Tibial nerve (tissue), 4 donors: ENCODE measurements around the gene REG4. TPM values are rescaled to one million over a fixed set of nuclear protein-coding genes. Genes with fewer than 3 reads are reported as not detected.

Source experiments
- DNase-seq, 2 donors: peaks; one replicate each; pipeline ENCODE4 v3.0.0-alpha.2; 2019; ENCODE audit warnings: low spot score in 2 of 2
- H3K27ac ChIP-seq, 4 donors: fragments of 200-600 bp; sonication (generic) in 3 of 4; one replicate each; pipeline ENCODE4 v1.5.1; 2017 to 2019; ENCODE audit warnings: mild to moderate bottlenecking in 1 of 4
- H3K27me3 ChIP-seq, 2 donors: fragments of 200-600 bp; sonication (generic) in 1 of 2; one replicate each; pipeline versions ENCODE4 v1.5.1 to v1.6.0; 2017 to 2019
- H3K36me3 ChIP-seq, 3 donors: fragments of 200-600 bp; sonication (generic); one replicate each; pipeline ENCODE4 v1.5.1; 2018 to 2019
- H3K4me1 ChIP-seq, 4 donors: fragments of 200-600 bp; sonication (generic) in 3 of 4; one replicate each; pipeline ENCODE4 v1.5.1; 2017 to 2019
- H3K4me3 ChIP-seq, 4 donors: fragments of 200-600 bp; sonication (generic) in 3 of 4; one replicate each; pipeline ENCODE4 v1.5.1; 2017 to 2019; ENCODE audit warnings: mild to moderate bottlenecking in 1 of 4, moderate library complexity in 1 of 4
- H3K9me3 ChIP-seq, 4 donors: fragments of 200-600 bp; sonication (generic) in 3 of 4; one replicate each; pipeline ENCODE4 v1.5.1; 2017 to 2019
- EP300 ChIP-seq, 2 donors: sonication (generic); formaldehyde crosslinking; IDR thresholded peaks; one replicate each; pipeline ENCODE4 v1.6.1; 2017; ENCODE audit warnings: antibody characterized with exemption in 2 of 2, mild to moderate bottlenecking in 1 of 2
- POLR2A ChIP-seq, 2 donors: fragments of 450-650 bp; IDR thresholded peaks; one replicate each; pipeline ENCODE4 v1.6.1; 2017; ENCODE audit warnings: antibody characterized with exemption in 2 of 2, mild to moderate bottlenecking in 2 of 2, moderate library complexity in 2 of 2
- WGBS, 2 donors: methylation state at CpG; one replicate each; pipeline ENCODE4 v1.1.5; 2018; 5-methylcytosine and 5-hydroxymethylcytosine counted together
- total RNA-seq, 4 donors: library from RNA; depleted of rRNA; stranded (reverse); fragments of >200 nt; gene quantifications; one replicate each; pipeline ENCODE4 v1.1.0, GENCODE V29; 2016
- TF ChIP-seq, protein P1 (sequence below), 5 experiments: fragments of 200-600 bp in 3 of 5; fragments of 450-650 bp in 2 of 5; sonication (generic) in 3 of 5; IDR thresholded peaks; one replicate each; pipeline ENCODE4 v1.5.1; 2016 to 2019; ENCODE audit warnings: antibody characterized with exemption in 5 of 5, mild to moderate bottlenecking in 3 of 5, moderate library complexity in 2 of 5

Gene REG4
- total RNA-seq, 4 donors from 2014 or later = not detected

DNA sequence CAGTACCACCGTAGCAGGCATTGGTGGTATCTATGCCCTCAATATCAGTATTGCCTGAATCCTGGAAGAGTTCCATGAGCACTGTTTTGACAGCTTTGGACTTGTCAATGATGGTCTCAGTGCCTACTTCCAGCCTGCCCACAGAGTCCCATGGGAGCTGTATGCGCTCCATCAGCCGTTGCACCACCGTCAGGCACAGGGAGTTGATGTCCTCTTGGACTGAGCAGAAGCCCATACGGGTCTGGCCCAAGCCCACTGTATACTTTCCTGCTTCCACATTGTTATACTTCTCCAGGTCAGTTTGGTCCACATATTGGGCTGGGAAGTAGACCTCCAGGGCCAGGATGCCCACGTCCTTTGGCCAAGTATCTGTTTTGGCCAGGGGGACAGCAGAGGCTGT is 47.0 kb downstream of the REG4 start:
- H3K36me3 ChIP-seq = no peaks in the 10 kb centered on the region
- TF ChIP-seq POLR2A (IDR thresholded peaks at IDR 0.05) = no peak
- TF ChIP-seq EP300 (IDR thresholded peaks at IDR 0.05) = no peak
- TF ChIP-seq, protein P1, sequence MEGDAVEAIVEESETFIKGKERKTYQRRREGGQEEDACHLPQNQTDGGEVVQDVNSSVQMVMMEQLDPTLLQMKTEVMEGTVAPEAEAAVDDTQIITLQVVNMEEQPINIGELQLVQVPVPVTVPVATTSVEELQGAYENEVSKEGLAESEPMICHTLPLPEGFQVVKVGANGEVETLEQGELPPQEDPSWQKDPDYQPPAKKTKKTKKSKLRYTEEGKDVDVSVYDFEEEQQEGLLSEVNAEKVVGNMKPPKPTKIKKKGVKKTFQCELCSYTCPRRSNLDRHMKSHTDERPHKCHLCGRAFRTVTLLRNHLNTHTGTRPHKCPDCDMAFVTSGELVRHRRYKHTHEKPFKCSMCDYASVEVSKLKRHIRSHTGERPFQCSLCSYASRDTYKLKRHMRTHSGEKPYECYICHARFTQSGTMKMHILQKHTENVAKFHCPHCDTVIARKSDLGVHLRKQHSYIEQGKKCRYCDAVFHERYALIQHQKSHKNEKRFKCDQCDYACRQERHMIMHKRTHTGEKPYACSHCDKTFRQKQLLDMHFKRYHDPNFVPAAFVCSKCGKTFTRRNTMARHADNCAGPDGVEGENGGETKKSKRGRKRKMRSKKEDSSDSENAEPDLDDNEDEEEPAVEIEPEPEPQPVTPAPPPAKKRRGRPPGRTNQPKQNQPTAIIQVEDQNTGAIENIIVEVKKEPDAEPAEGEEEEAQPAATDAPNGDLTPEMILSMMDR (IDR thresholded peaks at IDR 0.05) = no peak
- H3K27ac ChIP-seq = no peak overlapping the region
- H3K9me3 ChIP-seq = peaks cover 0 to 7% (median 0%) of the 10 kb centered on the region in 4 donors
- DNase-seq = no peak
- no peaks in the 10 kb centered on the region for H3K27me3 ChIP-seq
- WGBS, 2 donors = 87 to 90% methylated on average over 6 of the region's 6 CpGs
- no peak overlapping the region for H3K4me3 ChIP-seq
- H3K4me1 ChIP-seq = peaks cover 0 to 9% (median 0%) of the 10 kb centered on the region in 4 donors

DNA sequence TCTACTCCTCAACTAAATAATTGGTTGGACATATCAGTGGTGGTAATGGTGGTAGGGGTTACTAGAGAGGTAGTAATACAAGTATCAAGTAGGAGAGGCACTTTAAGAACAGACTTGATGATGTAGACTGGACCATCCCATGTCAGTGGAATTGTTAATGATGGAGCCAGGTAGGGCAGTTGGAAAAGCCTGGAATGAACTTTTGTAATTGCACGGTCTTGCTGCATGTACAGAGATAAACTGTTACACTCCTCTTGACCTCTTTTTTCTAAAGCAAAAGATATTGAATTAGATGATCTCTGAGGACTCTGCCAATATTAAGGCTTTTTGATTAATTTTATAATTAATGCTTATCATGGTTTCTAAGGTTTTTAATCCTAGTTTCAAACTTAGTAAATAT is 48.3 kb downstream of the REG4 start:
- Histone ChIP-seq H3K27me3 (no peaks in the 10 kb centered on the region), H3K4me3 (no peak overlapping the region), H3K4me1 (peaks cover 0 to 9% (median 0%) of the 10 kb centered on the region in 4 donors), H3K27ac (no peak overlapping the region), H3K36me3 (no peaks in the 10 kb centered on the region), H3K9me3 (peaks cover 0 to 7% (median 0%) of the 10 kb centered on the region in 4 donors)
- 91% methylated on average over 1 of the region's 1 CpG for WGBS, 2 donors
- TF ChIP-seq, protein P1 (IDR thresholded peaks at IDR 0.05) = no peak
- TF ChIP-seq EP300 (IDR thresholded peaks at IDR 0.05) (no peak), POLR2A (IDR thresholded peaks at IDR 0.05) (no peak)
- no peak for DNase-seq

DNA sequence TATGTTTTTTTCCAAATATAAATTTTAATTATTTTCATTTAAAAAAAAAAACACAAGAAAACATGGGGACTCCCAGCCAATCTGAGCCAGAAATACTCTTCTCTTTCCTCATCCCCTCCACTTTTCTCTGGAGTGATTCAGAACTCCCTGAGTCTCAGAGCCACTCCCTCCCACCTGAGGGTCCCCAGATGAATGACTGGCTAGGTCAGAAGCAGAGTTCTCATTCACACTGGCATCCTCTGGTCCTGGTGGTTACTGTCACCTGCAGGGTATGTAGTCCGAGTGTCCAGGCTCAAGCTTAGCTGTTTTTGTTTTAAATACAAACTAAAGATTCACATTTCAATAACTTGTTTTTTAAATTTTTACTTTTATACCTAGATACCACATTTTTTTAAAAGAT is 48.9 kb downstream of the REG4 start:
- Histone ChIP-seq H3K4me3 (no peak overlapping the region), H3K4me1 (peaks cover 0 to 9% (median 0%) of the 10 kb centered on the region in 4 donors), H3K36me3 (no peaks in the 10 kb centered on the region), H3K27me3 (no peaks in the 10 kb centered on the region), H3K27ac (no peak overlapping the region), H3K9me3 (peaks cover 0 to 7% (median 0%) of the 10 kb centered on the region in 4 donors)
- 87 to 96% methylated on average over 1 of the region's 1 CpG for WGBS, 2 donors
- no peak for DNase-seq
- no peak for TF ChIP-seq POLR2A (IDR thresholded peaks at IDR 0.05)
- TF ChIP-seq, protein P1 (IDR thresholded peaks at IDR 0.05) = no peak
- TF ChIP-seq EP300 (IDR thresholded peaks at IDR 0.05) = no peak

DNA sequence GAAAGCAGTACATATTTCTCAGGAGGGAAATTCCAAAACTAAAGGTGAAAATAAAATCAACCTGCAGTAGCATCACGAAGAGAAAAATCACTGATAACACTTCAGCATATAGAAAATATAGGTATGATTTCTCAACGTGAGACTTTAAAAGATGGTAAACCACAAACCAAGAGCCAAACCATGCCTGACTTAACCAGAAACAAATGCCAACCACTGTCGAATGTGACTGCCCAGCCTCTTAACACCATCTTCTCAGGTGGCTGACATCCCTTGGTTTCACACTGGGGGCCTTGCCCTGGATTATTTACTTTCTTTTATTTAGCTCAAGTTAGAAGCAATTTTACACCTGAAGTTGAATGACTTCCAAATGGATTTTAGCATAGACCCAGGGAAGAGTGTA is 52.7 kb downstream of the REG4 start:
- DNase-seq = no peak
- TF ChIP-seq EP300 (IDR thresholded peaks at IDR 0.05) (no peak), POLR2A (IDR thresholded peaks at IDR 0.05) (no peak)
- TF ChIP-seq, protein P1 (IDR thresholded peaks at IDR 0.05) = no peak
- Histone ChIP-seq H3K27ac (no peak overlapping the region), H3K4me1 (no peaks in the 10 kb centered on the region), H3K4me3 (no peak overlapping the region), H3K9me3 (no peaks in the 10 kb centered on the region), H3K27me3 (no peaks in the 10 kb centered on the region), H3K36me3 (no peaks in the 10 kb centered on the region)
- 84 to 86% methylated on average over 3 of the region's 3 CpGs for WGBS, 2 donors

DNA sequence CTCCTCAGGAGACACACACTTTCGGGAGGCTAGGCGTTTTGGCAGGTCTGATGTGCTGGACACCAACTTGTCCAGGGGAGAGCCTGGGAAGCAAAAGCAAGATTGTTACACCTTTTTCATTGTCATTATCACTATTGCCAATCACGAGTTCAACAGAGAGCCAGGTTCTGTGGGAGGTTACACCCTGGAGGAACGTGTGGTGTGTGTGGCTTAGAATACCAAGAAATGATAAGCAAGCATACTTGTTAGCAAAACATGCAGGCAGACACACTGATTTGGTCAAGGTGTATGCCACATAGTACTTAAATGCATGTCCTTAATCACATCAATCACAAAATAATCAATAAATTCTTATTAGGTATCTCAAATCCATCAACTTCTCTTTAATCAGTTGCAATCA is 58.7 kb downstream of the REG4 start:
- Histone ChIP-seq H3K27ac (no peak overlapping the region), H3K4me3 (no peak overlapping the region), H3K36me3 (no peaks in the 10 kb centered on the region), H3K27me3 (no peaks in the 10 kb centered on the region), H3K9me3 (no peaks in the 10 kb centered on the region), H3K4me1 (no peaks in the 10 kb centered on the region)
- TF ChIP-seq, protein P1 (IDR thresholded peaks at IDR 0.05) = no peak
- no peak for TF ChIP-seq POLR2A (IDR thresholded peaks at IDR 0.05)
- no peak for TF ChIP-seq EP300 (IDR thresholded peaks at IDR 0.05)
- 90 to 95% methylated on average over 4 of the region's 4 CpGs for WGBS, 2 donors
- DNase-seq = no peak
